ENCODE results near the gene MID2. TPM values are rescaled to one million over a fixed set of nuclear protein-coding genes. Genes with fewer than 3 reads are reported as not detected.

The MID2 gene
- total RNA-seq, 1 experiment from 2014 or later: 1.6 TPM

DNA sequence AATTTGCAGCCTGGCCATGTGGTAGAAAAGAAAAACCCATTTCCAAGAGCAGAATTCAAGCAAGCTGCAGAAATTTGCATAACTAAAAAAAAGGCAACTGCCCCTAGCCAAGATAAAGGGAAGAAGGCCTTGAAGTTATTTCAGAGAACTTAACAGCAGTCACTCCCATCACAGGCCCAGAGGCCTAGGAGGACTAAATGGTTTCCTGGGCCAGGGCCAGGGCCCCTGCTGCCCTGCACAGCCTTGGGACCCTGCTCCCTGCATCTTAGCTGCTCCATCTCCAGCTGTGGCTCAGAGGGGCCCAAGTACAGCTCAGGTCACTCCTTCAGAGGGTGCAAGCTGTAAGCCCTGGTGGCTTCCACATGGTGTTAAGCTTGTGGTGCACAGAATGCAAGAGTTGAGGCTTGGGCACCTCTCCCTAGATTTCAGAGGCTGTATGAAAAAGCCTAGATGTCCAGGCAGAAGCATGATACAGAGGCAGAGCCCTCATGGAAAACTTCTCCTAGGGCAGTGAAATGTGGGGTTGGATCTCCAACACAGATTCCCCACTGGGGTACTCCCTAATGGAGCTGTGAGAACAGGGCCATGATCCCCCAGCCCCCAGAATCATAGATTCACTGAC lies 6.7 kb upstream of the MID2 start:
- Mint-ChIP-seq H3K27me3 (ENCODE audit: low read depth) (peaks cover 14% of the 10 kb centered on the region), H3K27ac (no peak overlapping the region), H3K36me3 (ENCODE audit: insufficient read depth in 1 of 3, low read depth in 3 of 3) (peaks cover 0 to 7% (median 0%) of the 10 kb centered on the region in 3 experiments; a peak in 3 of 7 replicates), H3K4me1 (no peaks in the 10 kb centered on the region), H3K9me3 (peaks cover 18 to 30% of the 10 kb centered on the region in 2 experiments), H3K4me3 (no peak overlapping the region)
- H3K79me2 ChIP-seq (ENCODE audit: insufficient read depth, low read length): no peaks in the 10 kb centered on the region
- H3K23ac ChIP-seq (ENCODE audit: insufficient read length, low read depth, low read length): no peak overlapping the region
- H2BK15ac ChIP-seq (ENCODE audit: low read depth, low read length): no peak overlapping the region
- H2AK5ac ChIP-seq (ENCODE audit: insufficient read length, low read length): no peak overlapping the region
- no peak overlapping the region for H3K4ac ChIP-seq (ENCODE audit: low read depth, low read length)
- no peak overlapping the region for H3K18ac ChIP-seq (ENCODE audit: insufficient read length, low read depth, low read length)
- no peak overlapping the region for H3T11ph ChIP-seq (ENCODE audit: low read length)
- no peak overlapping the region for H3K27ac ChIP-seq (ENCODE audit: insufficient read length, low read depth, low read length)
- H3K9ac ChIP-seq (ENCODE audit: extremely low read depth, insufficient read length, low read length): no peak overlapping the region
- H2BK5ac ChIP-seq (ENCODE audit: insufficient read length, low read length): no peak overlapping the region
- H3K9me3 ChIP-seq (ENCODE audit: control insufficient read depth, low read depth, low read length): peaks cover 32% of the 10 kb centered on the region
- H4K91ac ChIP-seq (ENCODE audit: insufficient read length, low read depth, low read length): no peak overlapping the region
- H3K14ac ChIP-seq (ENCODE audit: insufficient read depth, low read length): no peak overlapping the region
- H3K79me1 ChIP-seq (ENCODE audit: insufficient read depth, low read depth, low read length, poor library complexity, severe bottlenecking): no peaks in the 10 kb centered on the region
- no peaks in the 10 kb centered on the region for H3K4me1 ChIP-seq (ENCODE audit: insufficient read depth, low read length)
- H3K56ac ChIP-seq (ENCODE audit: insufficient read length, low read depth, low read length): no peak overlapping the region
- no peaks in the 10 kb centered on the region for H3K27me3 ChIP-seq (ENCODE audit: insufficient read depth, low read length)
- H2BK20ac ChIP-seq (ENCODE audit: low read depth, low read length, poor library complexity, severe bottlenecking): no peak overlapping the region
- H4K20me1 ChIP-seq (ENCODE audit: control insufficient read depth, insufficient read depth, insufficient read length): no peaks in the 10 kb centered on the region
- no peak overlapping the region for H2AFZ ChIP-seq (ENCODE audit: low read length)
- DNase-seq: no peak
- no peaks in the 10 kb centered on the region for H3K23me2 ChIP-seq (ENCODE audit: insufficient read length, low read depth, low read length, poor library complexity, severe bottlenecking)
- H4K5ac ChIP-seq (ENCODE audit: insufficient read length, low read depth, low read length): no peak overlapping the region
- no peak overlapping the region for H4K8ac ChIP-seq (replicated peaks; ENCODE audit: insufficient read length, low read depth, low read length)
- H2BK120ac ChIP-seq (ENCODE audit: low read depth, low read length, poor library complexity, severe bottlenecking): no peak overlapping the region
- no peak overlapping the region for H3K4me2 ChIP-seq (ENCODE audit: insufficient read depth, insufficient read length, low read length)
- TF ChIP-seq, protein P1, sequence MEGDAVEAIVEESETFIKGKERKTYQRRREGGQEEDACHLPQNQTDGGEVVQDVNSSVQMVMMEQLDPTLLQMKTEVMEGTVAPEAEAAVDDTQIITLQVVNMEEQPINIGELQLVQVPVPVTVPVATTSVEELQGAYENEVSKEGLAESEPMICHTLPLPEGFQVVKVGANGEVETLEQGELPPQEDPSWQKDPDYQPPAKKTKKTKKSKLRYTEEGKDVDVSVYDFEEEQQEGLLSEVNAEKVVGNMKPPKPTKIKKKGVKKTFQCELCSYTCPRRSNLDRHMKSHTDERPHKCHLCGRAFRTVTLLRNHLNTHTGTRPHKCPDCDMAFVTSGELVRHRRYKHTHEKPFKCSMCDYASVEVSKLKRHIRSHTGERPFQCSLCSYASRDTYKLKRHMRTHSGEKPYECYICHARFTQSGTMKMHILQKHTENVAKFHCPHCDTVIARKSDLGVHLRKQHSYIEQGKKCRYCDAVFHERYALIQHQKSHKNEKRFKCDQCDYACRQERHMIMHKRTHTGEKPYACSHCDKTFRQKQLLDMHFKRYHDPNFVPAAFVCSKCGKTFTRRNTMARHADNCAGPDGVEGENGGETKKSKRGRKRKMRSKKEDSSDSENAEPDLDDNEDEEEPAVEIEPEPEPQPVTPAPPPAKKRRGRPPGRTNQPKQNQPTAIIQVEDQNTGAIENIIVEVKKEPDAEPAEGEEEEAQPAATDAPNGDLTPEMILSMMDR (conservative IDR thresholded peaks at IDR 0.05): no peak
- no peak overlapping the region for H2BK12ac ChIP-seq (ENCODE audit: insufficient read length, low read depth, low read length)

All from H9 (cell line).